AG20443 (cell line): ENCODE results near the gene CASZ1.

Experiments
- DNase-seq: peaks from one replicate; pipeline ENCODE4 v3.0.0; 2012; ENCODE audit warnings: low spot score, mixed read lengths

The CASZ1 gene

DNA sequence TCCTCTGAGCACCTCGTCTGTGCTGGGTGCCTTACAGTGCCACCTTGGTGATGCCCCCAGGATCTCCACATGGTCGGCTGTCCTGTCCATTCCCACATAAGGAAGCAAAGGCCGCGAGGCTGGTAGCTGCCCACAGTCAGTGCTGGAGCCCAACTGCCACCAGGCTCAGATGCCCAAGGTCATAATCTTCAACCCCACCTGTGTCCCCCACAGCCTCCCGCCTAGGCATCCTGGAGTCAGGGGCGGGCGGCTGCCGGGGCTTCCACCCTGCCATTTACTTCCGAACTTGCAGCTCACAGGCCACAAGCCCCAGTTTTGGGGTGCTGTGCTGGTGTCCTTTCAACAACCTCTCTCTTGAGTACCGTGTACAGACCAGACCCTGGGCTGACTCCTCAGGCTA, 126.3 kb downstream of the CASZ1 start:
- no peak for DNase-seq

DNA sequence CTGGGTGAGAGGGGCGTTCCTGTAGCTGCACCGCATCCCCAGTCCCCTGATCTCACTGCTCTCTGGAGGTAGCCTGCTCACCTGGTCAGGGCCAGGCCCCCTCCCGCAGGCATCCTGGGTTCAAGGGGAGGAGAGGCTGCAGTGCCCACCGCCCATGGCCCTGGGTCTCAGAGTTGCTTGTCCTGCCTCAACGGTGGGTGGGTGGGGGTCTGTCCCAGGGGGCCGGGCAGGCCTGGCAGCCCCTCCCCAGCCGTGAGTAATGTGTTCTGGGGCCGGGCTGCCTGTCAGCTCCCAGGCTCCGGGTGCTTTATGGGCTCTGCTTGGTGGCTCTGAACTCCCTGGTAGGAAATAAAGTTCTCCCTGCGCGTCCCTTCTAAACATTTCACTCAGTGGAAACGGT, 126.9 kb downstream of the CASZ1 start:
- DNase-seq, result no peak

DNA sequence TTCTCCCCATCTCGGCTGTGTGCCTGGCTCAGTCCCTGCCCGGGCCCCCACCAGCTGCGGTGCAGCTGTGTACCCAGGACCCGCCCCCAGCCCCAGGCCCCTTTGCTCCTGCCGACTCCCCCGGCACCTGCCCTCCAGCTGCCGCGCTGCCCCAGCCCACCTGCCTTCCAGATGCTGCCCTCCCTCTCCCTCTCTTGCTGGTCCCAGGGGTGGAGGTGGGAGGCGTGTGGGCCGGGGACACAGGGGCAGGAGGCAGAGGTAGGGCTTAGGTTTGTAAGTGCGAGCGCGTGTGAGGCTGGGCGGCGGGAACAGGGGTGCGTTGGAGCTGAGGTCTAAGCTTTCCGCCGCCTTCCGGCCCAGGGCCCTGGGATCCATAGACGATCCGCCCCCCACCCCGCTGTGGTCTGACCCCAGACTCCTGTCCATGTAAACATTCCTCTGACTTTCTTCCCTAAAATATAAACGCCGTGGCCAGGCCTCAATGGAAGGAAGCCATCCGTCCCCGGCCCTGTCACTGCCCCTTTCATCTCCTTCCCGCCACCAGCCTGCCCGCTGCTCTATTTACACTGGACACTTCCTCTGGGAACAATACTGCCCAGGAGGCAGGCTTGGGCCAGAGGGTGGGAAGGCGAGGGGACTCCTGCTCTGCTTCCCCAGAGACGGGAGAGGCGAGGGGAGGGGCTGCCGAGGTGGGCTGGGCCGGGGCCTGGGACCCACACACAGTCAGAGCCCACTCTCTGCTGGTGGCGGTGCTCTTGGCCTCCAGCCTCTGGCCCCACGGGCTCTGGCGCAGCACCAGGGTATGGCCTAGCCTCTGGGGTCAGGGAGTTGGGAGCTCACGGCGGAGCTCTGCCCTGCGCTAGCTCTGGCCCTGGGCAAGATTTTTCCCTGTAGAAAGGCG, 128.3 kb downstream of the CASZ1 start:
- DNase-seq, result no peak

DNA sequence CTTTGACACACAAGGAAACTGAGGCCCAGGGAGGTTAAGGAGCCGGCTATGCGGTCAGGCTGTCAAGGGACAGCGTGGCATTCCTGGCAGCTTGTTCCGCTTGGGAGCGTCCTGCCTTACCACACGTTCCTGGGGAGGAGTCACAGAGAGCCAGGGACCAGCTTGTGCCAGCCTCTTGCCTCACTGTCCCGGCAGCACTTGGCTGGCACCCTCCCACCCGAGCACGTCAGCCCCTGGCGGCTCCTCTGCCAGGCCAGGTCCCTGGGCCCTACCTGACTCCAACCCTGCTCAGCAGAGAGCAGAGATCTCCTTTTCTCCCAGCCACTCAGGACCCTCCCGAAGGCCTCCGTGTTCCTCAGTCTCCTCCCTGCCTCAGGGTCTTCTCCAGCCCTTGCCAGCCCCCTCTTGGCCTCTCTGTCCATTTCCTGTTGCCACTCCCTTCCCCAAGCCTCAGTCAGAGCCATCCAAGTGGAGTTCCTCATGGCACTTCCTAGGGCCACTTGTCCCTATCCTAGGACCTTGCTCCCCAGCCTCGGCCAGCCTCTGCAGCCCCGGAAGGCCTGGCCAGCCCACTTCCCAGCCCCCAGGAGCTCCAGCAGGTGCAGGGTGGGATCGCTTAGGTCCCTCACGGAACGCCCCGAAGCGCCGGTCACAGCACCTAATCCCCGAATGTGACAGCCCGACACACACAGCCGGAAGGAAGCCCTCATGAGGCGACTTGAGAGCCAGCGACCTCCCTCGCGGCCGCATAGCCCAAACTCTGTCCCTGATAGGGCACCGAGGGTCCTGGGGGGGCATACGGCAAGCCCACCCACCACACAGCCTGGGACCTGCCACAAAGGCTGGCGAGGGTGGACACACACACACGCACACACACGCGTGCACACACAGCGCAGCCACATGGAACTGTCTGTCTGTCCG, 130.3 kb downstream of the CASZ1 start:
- no peak for DNase-seq

DNA sequence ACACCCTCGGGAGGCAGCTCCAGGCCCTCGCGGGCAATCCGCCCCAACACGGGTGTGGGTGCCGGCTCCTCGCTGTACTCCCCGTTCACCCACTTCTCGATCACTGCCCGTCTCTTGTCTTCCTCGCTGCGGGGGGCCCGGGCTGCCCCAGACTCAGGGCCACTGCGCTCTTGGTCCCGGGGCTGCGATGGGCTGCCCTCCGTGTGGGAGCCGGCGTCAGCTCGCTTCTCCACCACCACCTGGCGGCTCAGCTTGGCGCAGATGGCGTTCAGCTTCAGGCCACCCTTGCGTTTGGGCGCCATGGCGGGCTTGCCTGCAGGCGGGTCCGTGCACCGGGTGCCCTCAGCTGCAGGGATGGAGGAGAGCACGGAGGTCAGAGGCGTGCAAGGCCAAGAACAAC, 131.2 kb downstream of the CASZ1 start:
- no peak for DNase-seq

DNA sequence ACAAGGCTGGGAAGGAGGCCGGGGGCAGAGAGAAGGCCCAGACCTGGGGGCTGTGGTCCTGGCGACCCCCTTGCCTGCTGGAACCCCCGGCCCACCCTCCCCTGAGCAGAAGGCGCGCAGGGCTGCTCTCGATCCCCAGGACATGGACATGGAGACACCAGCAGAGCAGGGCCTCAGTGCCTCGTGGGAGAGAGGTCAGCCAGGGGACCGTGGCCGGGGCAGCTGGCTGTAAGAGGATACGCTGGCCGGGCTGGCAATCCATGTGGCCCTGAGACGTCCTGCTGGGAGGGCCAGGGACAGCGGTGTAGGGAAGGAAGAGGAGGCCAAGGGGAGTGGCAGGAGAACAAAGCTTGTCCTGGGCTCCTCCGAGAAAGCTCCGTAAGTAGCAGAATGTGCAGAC, 132.2 kb downstream of the CASZ1 start:
- DNase-seq, result no peak

DNA sequence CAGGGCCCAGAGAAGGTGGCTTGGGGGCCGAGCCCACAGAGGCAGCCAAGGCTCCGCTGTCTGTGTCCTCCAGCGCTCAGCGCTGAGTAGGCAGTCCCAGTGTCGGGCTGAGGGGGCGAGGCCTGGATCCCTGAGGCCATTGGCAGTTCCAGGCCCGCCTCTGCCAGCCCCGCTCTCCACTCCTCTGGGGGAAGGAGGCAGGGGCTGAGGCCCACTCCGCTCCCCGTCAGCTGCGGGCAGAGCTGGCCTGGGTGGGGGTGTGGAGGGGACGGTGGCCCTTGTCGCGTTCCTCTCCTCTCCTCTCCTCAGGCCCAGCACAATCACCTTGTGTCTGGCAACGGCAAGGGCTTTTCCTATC, 132.8 kb downstream of the CASZ1 start:
- DNase-seq, result peak; percentile 79

DNA sequence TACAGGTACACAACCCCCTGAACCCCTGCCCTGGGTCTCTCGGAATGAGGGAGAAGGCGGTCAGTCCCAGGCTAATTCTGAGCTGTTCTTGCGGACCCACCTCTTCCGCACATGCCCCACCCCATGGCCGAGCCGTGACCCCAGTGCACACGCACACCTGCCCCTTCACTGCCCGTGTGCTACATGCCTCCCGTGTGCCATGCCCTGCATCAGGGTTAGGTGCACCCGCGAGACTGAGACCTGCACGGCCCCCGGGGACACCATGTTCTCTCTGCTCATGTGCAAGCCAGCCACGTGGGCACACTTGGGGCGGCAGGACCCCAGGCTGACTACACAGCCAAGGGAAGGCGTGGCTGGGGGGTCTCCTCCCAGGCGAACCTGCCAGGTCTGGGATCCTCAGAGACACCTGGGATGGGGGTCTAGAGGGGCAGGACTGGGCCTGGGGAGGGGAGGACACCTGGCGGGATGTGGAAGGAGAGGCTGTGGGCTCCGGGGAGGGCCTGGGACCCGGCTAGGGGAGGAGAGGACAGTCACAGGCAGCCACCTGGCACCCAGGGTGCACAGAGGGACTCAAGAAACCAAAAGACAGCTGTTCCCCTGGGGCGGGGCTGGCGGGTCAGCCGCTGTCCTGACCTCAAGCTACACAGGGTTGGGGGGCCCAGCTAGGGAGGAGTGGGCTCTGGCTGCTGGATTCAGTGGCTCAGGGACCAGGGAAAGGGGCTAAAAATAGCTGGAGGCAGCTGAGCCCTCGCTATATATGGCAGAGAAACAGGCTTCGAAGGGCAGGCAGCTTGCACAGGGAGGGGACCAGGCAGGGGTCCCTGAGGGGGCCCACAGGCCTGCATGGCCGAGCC, 133.4 kb downstream of the CASZ1 start:
- DNase-seq, result no peak

DNA sequence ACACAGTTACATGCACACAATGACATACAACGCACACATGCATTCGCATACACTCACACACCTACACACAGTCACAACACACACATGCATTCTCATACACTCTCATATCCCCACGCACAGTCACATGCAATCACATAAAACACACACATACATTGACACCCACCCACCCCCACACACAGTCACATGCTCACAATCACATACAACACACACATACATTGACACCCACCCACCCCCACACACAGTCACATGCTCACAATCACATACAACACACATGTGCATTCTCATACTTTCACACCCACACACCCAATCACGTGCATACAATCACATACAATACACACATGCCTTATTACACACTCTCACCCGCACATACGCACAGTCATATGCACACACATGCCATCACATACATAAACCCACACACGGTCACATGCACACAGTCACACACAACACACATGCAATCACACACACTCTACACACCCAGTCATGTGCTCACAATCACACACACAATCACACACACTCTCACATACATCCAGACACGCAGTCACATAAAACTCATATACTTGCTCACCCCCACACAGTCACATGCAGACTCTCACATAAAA, 134.3 kb downstream of the CASZ1 start:
- no peak for DNase-seq

DNA sequence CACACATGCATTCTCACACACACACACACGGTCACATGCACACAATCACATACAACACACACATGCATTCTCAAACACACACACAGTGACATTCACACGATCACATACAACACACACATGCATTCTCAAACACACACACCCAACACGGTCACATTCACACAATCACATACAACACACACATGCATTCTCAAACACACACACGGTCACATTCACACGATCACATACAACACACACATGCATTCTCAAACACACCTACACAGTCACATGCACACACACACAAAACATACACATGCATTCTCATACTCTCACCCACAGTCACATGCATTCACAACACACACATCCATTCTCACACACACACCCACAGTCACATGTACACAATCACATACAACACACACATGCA, 135.0 kb downstream of the CASZ1 start:
- DNase-seq, result no peak

DNA sequence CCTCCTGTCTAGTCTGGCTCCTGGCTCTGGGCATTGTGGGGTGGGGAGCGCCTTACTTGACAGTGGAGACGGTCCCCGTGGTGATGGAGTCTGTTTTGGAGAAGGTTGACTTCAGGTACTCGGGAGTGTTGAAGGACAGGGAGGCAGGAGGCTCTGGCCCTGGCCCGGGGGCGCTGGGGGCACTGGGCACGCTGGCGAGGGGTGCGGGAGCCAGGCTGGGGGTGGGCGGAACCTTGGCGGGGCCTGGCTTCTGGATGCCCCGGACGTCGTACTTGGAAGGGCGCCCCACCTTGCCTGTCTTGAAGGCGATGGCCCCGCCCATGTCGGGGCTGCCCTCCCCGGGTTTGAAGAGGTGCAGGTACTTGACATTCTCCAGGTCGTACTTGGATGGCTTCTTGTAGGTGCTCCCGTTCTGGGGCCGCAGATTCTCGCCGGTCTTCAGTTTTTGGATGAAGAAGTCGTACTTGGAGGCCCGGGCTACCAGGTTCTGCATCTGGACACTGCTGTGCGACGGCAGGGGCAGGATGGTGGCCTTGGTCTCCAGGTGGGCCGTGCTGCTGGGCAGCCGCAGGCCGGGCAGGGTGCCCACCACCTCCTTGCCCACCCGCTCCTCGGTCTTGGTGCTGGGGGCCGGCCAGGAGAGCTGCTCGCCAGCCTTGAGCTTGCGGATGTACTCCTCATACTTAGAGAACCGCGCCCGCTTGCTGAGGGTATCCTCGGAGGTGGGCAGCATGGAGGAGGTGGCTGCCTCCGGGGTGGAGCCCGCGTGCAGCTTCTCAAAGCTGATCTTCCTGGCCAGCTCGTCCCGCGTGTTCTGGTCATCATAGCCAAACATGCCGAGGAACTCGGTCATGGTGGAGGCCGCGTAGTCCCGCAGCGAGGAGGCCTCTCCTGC, 136.6 kb downstream of the CASZ1 start:
- DNase-seq, result no peak

DNA sequence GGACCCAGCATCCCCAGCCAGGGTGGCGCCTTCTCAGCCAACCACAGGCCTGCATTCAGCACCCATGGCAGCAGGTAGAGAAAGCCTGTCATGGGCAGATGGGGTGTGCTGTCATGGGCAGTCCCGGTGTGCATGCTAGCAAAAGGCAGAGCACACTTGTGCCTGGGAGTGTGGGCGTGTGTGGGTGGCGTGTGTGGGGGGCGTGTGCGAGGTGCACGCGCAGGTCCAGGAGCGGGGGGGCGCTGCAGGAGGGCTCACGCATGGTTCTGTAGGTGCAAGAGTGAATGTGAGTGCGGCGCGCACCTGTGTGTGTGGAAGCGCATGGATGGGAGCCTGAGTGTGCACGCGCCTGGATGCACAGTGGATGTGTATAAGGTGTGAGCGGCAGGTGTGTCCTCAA, 137.2 kb downstream of the CASZ1 start:
- no peak for DNase-seq

DNA sequence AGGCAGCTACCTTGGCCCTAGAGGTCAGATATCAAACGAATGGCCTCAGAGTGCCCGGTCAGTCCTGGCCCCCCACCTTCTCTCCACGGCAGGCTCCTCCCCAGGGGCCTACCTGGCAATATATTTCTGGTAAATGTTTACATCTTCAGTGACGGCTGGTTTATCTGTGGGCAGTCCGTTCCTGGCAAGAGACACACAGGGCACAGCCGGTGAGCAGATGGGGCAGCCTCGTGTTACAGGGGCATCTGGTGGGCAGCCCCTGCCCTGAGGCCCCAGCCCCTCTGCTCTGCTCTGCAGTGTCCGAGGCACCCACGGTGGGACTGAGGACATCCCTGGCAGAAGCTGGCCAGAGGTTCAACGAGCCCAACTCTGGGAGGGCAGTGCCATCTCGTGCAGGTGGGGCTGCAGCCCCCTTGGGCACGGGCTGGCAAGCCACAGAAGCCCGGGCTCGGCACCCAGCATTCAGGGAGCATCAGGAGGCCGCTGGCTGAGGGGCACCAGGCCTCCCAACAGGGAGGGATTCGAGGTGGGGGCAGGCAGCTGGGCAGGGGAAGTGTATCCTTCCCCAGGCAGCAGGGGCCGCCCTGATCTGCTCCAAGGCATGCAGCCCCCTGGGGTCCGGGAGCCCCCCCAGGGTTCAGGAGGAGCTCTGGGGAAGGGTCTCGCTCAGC, 137.9 kb downstream of the CASZ1 start:
- DNase-seq, result no peak

DNA sequence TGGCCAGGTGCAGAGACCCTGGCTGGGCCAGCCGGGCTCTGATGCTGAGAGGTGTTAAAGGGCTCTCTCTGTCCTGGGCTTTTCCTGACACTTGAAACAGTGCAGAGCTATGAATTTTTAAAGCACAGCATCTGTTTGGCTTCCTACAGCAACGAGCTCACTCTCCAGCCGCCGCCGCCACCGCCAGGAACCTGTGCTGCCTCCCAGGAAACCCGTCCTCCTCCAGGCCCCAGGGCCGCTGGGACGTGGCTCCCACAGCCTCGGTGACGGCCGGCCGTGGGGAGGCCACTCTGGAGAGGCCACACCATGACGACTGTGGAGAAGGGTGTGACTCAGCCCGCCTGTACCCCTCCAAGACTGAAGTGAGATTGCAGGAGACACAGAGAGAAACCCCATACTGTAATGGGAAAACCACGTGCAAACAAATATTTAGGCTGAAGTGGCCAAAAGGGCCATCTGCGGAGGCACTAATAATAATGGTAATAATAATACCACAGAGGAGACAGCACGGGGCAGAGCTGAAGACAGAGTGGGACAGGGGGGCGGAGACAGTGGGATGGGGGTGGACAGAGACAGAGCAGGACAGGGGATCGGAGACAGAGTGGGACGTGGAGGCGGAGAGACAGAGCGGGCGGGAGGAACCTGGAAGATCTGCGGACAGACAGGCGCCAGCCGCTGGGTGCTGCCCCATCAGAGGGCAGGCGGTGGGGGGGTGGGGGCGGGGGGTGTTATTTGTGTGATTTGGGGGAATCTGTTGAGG, 139.2 kb downstream of the CASZ1 start:
- DNase-seq, result no peak

DNA sequence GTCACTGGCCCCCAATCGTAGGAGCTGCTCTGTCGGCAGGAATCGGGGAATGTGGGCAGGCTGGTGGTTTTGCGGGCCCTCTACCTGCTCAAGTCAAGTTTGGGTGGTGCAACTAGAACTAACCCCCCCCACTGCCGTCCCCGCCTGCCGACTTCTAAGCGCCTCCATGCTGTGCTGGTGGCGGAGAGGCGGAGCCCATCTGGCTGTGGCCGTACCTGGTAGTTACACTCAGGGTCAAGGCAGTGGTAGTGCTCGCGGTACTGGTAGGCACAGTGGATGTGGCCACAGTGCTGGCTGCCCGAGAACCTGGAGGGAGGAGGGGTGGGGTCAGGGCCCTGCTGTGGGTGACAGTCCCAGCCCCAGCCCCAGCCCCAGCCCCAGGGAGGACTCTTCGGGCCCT, 140.0 kb downstream of the CASZ1 start:
- DNase-seq, result no peak

DNA sequence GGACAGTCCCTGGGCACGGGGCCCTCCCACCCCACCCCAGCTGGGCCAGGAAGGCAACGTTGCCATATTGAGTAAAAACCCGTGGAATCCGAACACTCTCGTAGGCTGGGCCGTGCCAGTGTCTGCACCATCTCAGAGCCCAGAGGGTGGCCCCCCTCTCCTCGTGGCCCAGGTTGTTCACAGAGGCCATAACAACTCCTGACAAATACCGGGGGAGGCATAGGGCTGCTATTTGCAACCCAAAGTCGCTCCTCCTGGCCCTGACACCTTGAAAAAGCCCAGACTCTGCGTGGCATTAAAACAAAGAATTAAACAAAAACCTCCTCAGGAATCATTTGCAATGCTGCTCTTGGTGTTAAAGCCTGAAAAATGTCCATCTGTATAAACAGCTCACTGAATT, 141.4 kb downstream of the CASZ1 start:
- no peak for DNase-seq

DNA sequence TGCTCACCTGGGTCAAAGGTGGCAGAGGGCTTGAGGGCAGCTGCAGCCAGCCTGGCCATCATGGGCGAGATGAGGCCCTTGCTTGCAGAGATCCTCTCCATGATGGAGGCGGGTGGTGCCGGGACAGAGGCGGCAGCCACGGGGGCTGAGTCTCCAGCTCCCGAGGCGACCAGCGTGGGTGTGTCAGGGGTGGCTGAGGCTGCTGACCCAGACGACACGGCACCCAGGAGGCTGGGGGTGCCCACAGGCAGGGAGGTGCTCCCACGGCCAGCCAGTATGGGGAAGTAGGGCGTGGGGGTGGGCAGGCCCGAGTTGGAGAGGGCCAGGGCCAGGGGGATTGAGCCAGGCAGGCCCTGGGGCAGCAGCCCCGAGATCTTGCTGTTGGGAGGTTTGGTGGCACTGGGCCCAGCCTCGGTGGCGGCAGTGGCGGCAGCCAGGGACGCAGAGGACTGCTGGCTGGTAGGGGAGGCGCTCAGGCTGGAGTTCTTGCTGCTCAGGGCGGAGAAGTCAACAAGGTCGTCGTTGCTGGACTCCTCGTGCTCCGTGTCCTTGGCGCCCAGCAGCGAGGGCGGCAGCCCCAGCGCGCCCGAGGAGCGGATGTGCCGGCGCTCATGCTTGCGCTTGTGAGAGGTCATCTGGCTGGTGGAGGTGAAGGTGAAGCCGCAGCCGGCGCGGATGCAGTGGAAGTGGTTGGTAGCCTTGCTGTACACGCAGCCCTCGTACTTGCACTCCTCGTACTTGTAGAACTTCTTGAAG, 142.9 kb downstream of the CASZ1 start:
- DNase-seq, result no peak

DNA sequence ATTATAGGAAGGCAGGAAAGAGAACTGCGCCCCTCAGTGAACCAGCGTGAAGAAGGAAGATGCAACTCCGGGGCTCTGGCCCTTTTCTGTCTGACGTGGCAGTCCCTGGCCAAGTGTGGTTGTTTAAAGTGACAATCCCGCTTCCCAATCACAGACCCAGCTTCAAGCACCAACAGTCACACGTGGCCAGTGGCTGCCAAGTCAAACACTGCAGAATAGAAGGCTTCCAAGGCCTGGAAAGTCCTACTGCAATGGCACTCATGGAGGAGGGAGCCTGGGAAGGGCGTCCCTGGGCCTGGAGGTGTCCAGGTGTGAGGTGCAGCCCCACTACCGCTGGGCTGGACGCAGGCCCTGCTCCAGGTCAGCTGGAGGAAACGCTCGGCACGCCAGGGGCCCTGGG, 143.8 kb downstream of the CASZ1 start:
- no peak for DNase-seq

DNA sequence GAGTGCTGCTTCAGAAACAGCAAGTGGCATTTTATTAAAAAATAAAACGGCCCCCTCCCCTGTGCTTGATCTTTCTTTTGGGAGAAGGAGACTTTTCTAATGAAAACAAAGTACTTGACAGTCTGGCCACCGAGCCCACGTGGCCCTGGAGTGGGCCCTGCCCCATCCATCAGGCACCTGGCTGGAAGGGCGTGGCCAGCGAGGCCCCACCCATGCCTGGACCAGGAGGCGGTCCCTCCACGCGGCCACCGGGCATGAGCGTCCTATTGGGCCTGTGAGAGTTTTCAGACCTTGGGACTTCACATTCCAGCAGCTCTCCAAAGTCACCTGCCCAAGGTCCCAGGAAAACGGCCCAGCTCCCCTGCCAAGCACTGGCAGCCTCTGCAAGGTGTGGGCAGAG, 144.7 kb downstream of the CASZ1 start:
- no peak for DNase-seq
